Measurements from ENCODE around the gene MYO18B. TPM values are rescaled to one million over a fixed set of nuclear protein-coding genes. Genes with fewer than 3 reads are reported as not detected.

The MYO18B gene
- total RNA-seq, 2 donors from 2014 or later: 0.11 TPM; not detected in 1

DNA sequence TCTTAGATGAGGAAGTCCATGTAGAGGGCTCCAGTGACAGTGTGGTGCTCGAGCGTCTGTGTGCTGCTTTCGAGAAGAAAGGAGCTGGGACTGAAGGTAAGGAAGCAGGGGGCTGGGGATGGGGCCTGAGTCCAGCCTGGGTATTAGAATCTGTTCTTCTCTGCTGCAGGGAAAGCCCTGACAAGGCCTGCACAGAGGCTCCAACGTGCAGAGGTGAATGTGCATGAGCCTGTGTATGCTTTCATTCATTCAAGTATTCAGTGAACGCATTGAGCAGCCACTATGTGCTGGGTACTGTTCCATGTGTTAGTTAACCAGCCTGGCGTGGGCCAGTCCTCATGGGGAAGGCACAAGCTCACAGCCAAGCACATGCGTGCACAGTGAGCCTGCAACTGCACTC lies 93.4 kb downstream of the MYO18B start:
- no peak for DNase-seq
- Histone ChIP-seq H3K9ac (ENCODE audit: low read depth in 2 of 2, low read length in 2 of 2) (no peak overlapping the region), H3K4me1 (no peaks in the 10 kb centered on the region), H3K4me3 (no peak overlapping the region), H3K27me3 (no peaks in the 10 kb centered on the region), H3K27ac (no peak overlapping the region), H3K36me3 (no peaks in the 10 kb centered on the region), H3K9me3 (no peaks in the 10 kb centered on the region)
- TF ChIP-seq, protein P1, sequence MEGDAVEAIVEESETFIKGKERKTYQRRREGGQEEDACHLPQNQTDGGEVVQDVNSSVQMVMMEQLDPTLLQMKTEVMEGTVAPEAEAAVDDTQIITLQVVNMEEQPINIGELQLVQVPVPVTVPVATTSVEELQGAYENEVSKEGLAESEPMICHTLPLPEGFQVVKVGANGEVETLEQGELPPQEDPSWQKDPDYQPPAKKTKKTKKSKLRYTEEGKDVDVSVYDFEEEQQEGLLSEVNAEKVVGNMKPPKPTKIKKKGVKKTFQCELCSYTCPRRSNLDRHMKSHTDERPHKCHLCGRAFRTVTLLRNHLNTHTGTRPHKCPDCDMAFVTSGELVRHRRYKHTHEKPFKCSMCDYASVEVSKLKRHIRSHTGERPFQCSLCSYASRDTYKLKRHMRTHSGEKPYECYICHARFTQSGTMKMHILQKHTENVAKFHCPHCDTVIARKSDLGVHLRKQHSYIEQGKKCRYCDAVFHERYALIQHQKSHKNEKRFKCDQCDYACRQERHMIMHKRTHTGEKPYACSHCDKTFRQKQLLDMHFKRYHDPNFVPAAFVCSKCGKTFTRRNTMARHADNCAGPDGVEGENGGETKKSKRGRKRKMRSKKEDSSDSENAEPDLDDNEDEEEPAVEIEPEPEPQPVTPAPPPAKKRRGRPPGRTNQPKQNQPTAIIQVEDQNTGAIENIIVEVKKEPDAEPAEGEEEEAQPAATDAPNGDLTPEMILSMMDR (IDR thresholded peaks at IDR 0.05): no peak
- intact Hi-C loops (cut with DNase I): no loop called here

DNA sequence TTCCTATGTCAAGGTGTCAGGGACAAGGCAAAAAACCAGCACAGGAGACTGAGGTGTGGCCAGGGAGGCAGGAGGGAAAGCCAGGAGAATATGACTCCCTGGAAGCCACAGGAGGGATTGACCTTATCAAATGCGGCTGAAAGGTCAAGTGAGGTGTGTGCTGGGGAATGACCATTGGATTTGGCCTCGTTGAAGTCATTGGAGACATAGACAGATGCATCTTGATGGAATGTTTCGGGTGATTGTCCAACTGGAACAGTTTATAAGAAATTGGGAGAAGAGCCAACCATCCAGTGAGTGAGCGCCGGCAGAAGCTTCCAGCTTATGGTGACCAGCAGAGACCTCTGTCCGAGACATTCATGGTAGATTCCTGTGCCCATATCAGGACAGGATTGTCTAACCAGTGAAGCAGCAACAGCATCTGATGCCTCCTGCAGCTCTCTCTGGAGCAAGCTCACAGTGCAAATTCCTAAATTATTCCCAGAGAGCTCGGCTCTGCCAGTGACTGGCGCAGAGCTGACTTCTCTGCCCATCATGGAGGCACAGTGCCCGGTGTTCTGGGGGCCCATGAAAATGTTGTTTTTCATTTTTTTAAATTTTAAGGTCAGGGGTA lies 95.4 kb downstream of the MYO18B start:
- intact Hi-C loops (cut with DNase I): no loop called here
- H3K9me3 ChIP-seq: no peaks in the 10 kb centered on the region

DNA sequence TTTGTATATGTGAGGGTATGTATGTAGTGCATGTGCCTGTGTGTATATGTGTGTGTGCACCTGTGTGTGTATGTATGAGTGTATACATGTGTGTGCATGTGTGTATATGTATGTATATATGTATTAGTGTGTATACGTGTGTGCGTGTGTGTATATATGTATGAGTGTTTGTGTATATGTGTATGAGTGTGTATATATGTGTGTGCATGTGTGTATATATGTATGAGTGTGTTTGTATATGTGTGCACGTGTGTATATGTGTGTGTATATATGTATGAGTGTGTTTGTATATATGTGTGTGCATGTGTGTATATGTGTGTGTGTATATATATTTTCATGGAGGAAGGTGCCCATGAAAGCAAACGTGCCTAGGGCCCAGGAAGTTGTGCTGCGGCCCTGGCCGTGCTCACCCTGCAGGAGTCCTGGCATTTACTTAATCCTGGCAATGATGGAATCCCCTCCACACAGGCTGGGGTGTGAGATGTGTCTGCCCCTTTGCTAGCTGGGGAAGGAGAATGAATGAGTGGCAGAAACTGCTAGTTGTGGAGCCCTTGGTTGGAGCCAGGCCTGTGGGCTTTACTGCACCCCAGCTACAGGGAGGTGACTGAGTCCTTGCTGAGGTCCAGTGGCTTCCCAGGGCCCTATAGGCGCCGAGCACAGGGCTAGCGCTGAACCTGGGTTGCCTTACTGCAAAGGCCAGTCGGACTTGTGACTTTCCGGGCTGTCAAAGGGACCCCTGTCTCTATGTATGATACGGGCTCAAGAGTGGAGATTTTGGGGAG lies 97.2 kb downstream of the MYO18B start:
- H3K4me1 ChIP-seq: no peaks in the 10 kb centered on the region
- TF ChIP-seq, protein P1 (IDR thresholded peaks at IDR 0.05): no peak
- no peaks in the 10 kb centered on the region for H3K36me3 ChIP-seq
- intact Hi-C loops (cut with DNase I): no loop called here
- H3K4me3 ChIP-seq: no peak overlapping the region
- H3K27ac ChIP-seq: no peak overlapping the region
- H3K27me3 ChIP-seq: no peaks in the 10 kb centered on the region
- DNase-seq: no peak
- no peaks in the 10 kb centered on the region for H3K9me3 ChIP-seq
- no peak overlapping the region for H3K9ac ChIP-seq (ENCODE audit: low read depth in 2 of 2, low read length in 2 of 2)

More for the DNA sequence above, 95.4 kb downstream of the MYO18B start:
- TF ChIP-seq, protein P1 (IDR thresholded peaks at IDR 0.05): no peak
- Histone ChIP-seq H3K36me3 (no peaks in the 10 kb centered on the region), H3K27me3 (no peaks in the 10 kb centered on the region), H3K4me3 (no peak overlapping the region), H3K9ac (ENCODE audit: low read depth in 2 of 2, low read length in 2 of 2) (no peak overlapping the region), H3K27ac (no peak overlapping the region), H3K4me1 (no peaks in the 10 kb centered on the region)
- DNase-seq: no peak

DNA sequence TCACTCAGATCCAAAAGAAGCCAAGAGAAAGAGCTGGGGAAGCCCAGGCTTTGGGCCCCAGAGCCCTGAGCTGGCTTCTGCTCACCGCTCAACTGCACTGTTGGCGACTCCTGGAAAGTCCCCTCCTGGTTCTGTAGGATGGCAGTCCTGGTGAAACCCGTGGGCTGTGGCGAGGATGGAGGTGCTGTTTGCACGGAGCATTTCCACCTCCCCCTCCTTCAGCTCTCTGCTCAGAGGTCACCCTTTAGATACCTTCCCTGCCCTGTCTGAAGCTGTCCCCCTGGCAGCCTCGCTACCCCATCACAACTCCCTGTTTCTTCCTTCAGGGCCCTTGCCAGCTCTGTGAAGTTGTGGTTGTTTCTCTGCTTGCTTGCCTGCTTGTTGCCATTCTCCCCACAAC lies 97.8 kb downstream of the MYO18B start:
- DNase-seq: no peak
- Histone ChIP-seq H3K4me3 (no peak overlapping the region), H3K9me3 (no peaks in the 10 kb centered on the region), H3K27ac (no peak overlapping the region), H3K36me3 (no peaks in the 10 kb centered on the region), H3K27me3 (no peaks in the 10 kb centered on the region), H3K4me1 (no peaks in the 10 kb centered on the region), H3K9ac (ENCODE audit: low read depth in 2 of 2, low read length in 2 of 2) (no peak overlapping the region)
- intact Hi-C loops (cut with DNase I): no loop called here
- TF ChIP-seq, protein P1 (IDR thresholded peaks at IDR 0.05): no peak

DNA sequence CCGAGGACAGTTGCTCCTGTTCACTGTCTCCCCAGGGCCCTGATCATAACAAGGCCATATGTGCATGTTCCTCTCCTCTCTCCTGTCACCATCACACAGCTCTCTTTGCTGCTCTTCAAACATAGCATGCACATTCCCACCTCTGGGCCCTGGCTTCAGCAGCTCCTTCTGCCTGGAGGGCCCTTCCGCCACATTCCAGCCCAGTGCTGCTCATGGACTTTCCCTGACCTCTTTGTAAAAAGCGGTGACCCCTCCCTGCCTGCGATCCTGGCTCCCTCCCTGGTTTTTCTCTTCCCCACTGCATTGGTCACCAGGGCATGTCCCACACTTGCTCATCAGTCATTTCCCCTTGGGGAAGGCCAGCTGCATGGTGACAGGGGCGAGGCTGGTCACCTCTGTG lies 98.2 kb downstream of the MYO18B start:
- Histone ChIP-seq H3K9me3 (no peaks in the 10 kb centered on the region), H3K27ac (no peak overlapping the region), H3K36me3 (no peaks in the 10 kb centered on the region), H3K4me3 (no peak overlapping the region), H3K9ac (ENCODE audit: low read depth in 2 of 2, low read length in 2 of 2) (no peak overlapping the region), H3K4me1 (no peaks in the 10 kb centered on the region), H3K27me3 (no peaks in the 10 kb centered on the region)
- no peak for DNase-seq
- intact Hi-C loops (cut with DNase I): no loop called here
- TF ChIP-seq, protein P1 (IDR thresholded peaks at IDR 0.05): no peak

All from colonic mucosa (tissue), 4 donors.